Breast epithelium (tissue), 4 donors: ENCODE data around the gene GCNT2. TPM values are rescaled to one million over a fixed set of nuclear protein-coding genes. Genes with fewer than 3 reads are reported as not detected.
"Not testable (repeated sequence)": the region's sequence is repeated elsewhere in the genome, so short reads cannot be mapped to it uniquely, and the experiment has no call there.

Experiments used
- DNase-seq, 2 donors: peaks; one replicate each; pipeline ENCODE4 v3.0.0-alpha.2; 2019; ENCODE audit warnings: low spot score in 2 of 2
- H3K27ac ChIP-seq, 2 donors: fragments of 200-600 bp; sonication (generic) in 1 of 2; one replicate each; pipeline ENCODE4 v1.5.1; 2016 to 2019; ENCODE audit warnings: mild to moderate bottlenecking in 1 of 2
- H3K27me3 ChIP-seq, 2 donors: fragments of 200-600 bp; sonication (generic) in 1 of 2; one replicate each; pipeline versions ENCODE4 v1.5.1 to v1.6.0; 2017 to 2019; ENCODE audit warnings: control low read depth in 1 of 2, mild to moderate bottlenecking in 1 of 2
- H3K36me3 ChIP-seq: fragments of 200-600 bp; one replicate; pipeline ENCODE4 v1.5.1; 2019
- H3K4me1 ChIP-seq, 2 donors: fragments of 200-600 bp; sonication (generic); one replicate each; pipeline ENCODE4 v1.5.1; 2016 to 2019; ENCODE audit warnings: control low read depth in 1 of 2
- H3K4me3 ChIP-seq, 3 donors: fragments of 200-600 bp; sonication (generic); 1 replicate in 2 of 3; 2 replicates in 1 of 3; pipeline ENCODE4 v1.5.1; 2016 to 2019; ENCODE audit warnings: mild to moderate bottlenecking in 3 of 3, moderate library complexity in 2 of 3
- H3K9me3 ChIP-seq, 2 donors: fragments of 200-600 bp; sonication (generic) in 1 of 2; one replicate each; pipeline ENCODE4 v1.5.1; 2016 to 2019; ENCODE audit warnings: control low read depth in 1 of 2
- POLR2A ChIP-seq: fragments of 450-650 bp; IDR thresholded peaks from one replicate; pipeline ENCODE4 v1.6.1; 2016; ENCODE audit warnings: antibody characterized with exemption, mild to moderate bottlenecking, moderate library complexity
- POLR2AphosphoS5 ChIP-seq, 3 donors: sonication (generic); formaldehyde crosslinking; IDR thresholded peaks; one replicate each; pipeline ENCODE4 v1.6.1; 2017; ENCODE audit warnings: antibody characterized with exemption in 3 of 3
- intact Hi-C: fragments of 100-400 bp; cut with DNase I; formaldehyde crosslinking; loops from one replicate; pipeline ENCODE4 v1.15.1; 2023; ENCODE audit warnings: low total_unique reads
- total RNA-seq, 3 donors: library from RNA; depleted of rRNA; stranded (reverse); fragments of >200 nt; gene quantifications; one replicate each; pipeline ENCODE4 v1.1.0, GENCODE V29; 2016
- TF ChIP-seq, protein P1 (sequence below), 3 donors: fragments of 450-650 bp; IDR thresholded peaks; one replicate each; pipeline ENCODE4 v1.5.1; 2016 to 2017; ENCODE audit warnings: antibody characterized with exemption in 3 of 3, mild to moderate bottlenecking in 3 of 3, moderate library complexity in 3 of 3

The GCNT2 gene
- total RNA-seq, 3 donors from 2014 or later, result 1.4 to 22.0 (median 13.4) TPM

DNA sequence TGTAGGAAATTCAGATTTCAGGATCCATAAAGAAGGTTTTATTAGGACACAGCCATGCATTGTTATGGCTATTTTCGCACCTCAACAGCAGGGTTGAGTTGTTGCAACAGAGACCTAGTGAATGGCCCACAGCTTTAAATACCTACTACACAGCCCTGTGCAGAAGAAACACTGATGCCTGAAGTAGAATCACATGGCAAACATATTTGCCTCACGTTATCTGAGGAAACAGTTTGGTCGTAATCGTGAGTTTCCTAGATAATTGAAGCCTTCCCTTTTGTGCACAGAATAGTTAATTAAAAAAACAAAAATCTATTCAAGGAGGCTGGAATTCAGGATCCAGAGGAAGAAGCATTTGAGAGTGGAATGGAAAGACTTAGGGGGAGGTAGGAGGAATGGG is 55.1 kb downstream of the GCNT2 start:
- no peak for TF ChIP-seq POLR2A
- TF ChIP-seq, protein P1, sequence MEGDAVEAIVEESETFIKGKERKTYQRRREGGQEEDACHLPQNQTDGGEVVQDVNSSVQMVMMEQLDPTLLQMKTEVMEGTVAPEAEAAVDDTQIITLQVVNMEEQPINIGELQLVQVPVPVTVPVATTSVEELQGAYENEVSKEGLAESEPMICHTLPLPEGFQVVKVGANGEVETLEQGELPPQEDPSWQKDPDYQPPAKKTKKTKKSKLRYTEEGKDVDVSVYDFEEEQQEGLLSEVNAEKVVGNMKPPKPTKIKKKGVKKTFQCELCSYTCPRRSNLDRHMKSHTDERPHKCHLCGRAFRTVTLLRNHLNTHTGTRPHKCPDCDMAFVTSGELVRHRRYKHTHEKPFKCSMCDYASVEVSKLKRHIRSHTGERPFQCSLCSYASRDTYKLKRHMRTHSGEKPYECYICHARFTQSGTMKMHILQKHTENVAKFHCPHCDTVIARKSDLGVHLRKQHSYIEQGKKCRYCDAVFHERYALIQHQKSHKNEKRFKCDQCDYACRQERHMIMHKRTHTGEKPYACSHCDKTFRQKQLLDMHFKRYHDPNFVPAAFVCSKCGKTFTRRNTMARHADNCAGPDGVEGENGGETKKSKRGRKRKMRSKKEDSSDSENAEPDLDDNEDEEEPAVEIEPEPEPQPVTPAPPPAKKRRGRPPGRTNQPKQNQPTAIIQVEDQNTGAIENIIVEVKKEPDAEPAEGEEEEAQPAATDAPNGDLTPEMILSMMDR (IDR thresholded peaks at IDR 0.05), result no peak
- TF ChIP-seq POLR2AphosphoS5 (IDR thresholded peaks at IDR 0.05), result no peak
- no peaks in the 10 kb centered on the region for H3K4me1 ChIP-seq
- H3K9me3 ChIP-seq, result no peaks in the 10 kb centered on the region
- intact Hi-C loops, result no loop called here
- H3K27me3 ChIP-seq, result no peaks in the 10 kb centered on the region
- no peaks in the 10 kb centered on the region for H3K36me3 ChIP-seq
- DNase-seq, result no peak
- H3K4me3 ChIP-seq, result no peak overlapping the region
- no peak overlapping the region for H3K27ac ChIP-seq

DNA sequence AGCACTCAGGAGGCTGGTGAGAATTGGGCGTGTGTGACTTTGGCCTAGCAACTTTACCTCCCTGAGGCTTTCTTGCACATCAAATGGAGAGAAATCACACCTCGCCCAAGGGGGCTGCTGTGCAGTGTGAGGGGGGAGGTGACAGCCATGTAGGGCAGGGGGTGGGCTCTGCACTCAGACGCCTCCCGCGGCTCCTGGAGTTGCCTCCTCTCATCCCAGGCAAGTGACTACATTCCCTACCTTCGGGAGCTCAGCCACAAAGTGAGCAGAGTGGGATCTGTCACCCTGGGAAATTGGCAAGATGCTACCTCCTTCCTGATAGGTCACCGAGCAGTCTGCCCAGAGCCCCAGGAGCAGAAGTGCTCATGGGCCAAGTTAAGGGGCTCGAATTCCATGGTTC is 56.0 kb downstream of the GCNT2 start:
- H3K36me3 ChIP-seq, result no peaks in the 10 kb centered on the region
- no peaks in the 10 kb centered on the region for H3K9me3 ChIP-seq
- H3K4me1 ChIP-seq, result no peaks in the 10 kb centered on the region
- no peak overlapping the region for H3K4me3 ChIP-seq
- intact Hi-C loops, result no loop called here
- TF ChIP-seq, protein P1 (IDR thresholded peaks at IDR 0.05), result no peak
- TF ChIP-seq POLR2AphosphoS5 (IDR thresholded peaks at IDR 0.05) (no peak), POLR2A (no peak)
- no peak overlapping the region for H3K27ac ChIP-seq
- no peaks in the 10 kb centered on the region for H3K27me3 ChIP-seq
- DNase-seq, result no peak

DNA sequence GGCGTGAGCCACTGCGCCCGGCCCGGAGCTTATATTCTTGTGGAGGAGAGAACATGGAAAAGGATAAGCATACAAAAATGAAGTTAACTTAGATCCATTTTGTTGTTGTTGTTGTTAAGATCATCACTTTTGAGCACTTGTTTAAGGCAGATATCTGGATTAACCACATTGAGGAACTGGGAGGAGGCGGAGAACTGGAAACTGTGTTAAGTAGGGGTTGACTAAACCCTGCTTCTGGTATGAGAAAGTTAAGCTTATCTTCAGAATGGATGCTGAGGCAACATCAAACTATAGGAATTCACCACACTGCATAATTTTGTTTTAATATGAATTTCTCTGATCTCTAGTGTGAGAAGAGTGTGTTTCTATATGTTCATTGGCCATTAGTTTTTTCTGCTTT is 57.6 kb downstream of the GCNT2 start:
- Histone ChIP-seq H3K27me3 (no peaks in the 10 kb centered on the region), H3K36me3 (no peaks in the 10 kb centered on the region), H3K27ac (no peak overlapping the region), H3K4me1 (peaks cover 0 to 11% of the 10 kb centered on the region in 2 donors), H3K9me3 (no peaks in the 10 kb centered on the region), H3K4me3 (no peak overlapping the region)
- DNase-seq, result no peak
- no peak for TF ChIP-seq POLR2A
- TF ChIP-seq POLR2AphosphoS5 (IDR thresholded peaks at IDR 0.05), result no peak
- TF ChIP-seq, protein P1 (IDR thresholded peaks at IDR 0.05), result no peak
- intact Hi-C loops, result no loop called here

DNA sequence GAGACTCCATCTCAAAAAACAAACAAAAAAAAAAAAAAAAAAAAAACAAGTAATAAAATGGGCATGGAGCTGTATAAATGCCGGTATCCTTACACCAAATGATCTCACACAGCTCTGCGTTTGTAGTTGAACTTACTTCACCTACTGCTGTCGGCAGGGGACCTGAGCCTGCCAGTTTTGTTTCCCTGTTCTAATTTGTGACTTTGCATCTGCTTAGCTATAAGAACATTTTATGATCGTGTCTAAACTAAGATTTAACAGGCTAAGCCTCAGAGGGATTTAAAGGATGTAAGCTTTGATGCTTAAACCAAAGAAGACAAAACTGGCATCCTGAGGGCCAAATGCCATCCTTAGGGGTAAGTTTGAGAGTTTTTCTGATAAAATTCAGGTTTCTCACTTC is 58.7 kb downstream of the GCNT2 start:
- H3K36me3 ChIP-seq, result no peaks in the 10 kb centered on the region
- TF ChIP-seq POLR2A (no peak), POLR2AphosphoS5 (IDR thresholded peaks at IDR 0.05) (no peak)
- TF ChIP-seq, protein P1 (IDR thresholded peaks at IDR 0.05), result no peak
- H3K27ac ChIP-seq, result no peak overlapping the region
- intact Hi-C loops, result no loop called here
- peaks cover 0 to 12% of the 10 kb centered on the region in 2 donors for H3K4me1 ChIP-seq
- H3K4me3 ChIP-seq, result no peak overlapping the region
- H3K27me3 ChIP-seq, result no peaks in the 10 kb centered on the region
- H3K9me3 ChIP-seq, result no peaks in the 10 kb centered on the region
- no peak for DNase-seq

DNA sequence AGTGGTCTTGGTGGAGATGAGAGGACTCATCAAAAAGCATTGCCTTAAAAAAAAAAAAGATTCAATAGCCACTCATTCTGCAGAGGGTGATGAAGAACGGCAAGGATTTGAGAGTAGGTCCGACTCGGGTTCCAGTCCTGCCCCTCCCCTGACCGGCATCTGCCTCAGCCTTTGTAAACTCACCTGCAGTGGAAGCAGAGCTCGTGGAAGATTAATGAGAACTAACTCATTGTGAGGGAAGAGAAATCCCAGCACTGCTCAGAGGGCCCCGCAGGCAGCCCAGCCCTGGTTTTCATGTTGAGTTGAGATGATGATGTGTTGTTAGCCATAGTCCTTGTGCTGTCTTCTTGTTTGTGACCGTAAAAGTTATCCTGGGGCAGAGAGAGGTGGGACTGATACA is 59.4 kb downstream of the GCNT2 start:
- TF ChIP-seq, protein P1 (IDR thresholded peaks at IDR 0.05), result no peak
- no peak for TF ChIP-seq POLR2A
- TF ChIP-seq POLR2AphosphoS5 (IDR thresholded peaks at IDR 0.05), result no peak
- Histone ChIP-seq H3K36me3 (no peaks in the 10 kb centered on the region), H3K4me1 (peaks cover 0 to 12% of the 10 kb centered on the region in 2 donors), H3K9me3 (no peaks in the 10 kb centered on the region), H3K4me3 (no peak overlapping the region), H3K27ac (no peak overlapping the region), H3K27me3 (no peaks in the 10 kb centered on the region)
- DNase-seq, result no peak
- intact Hi-C loops, result no loop called here

DNA sequence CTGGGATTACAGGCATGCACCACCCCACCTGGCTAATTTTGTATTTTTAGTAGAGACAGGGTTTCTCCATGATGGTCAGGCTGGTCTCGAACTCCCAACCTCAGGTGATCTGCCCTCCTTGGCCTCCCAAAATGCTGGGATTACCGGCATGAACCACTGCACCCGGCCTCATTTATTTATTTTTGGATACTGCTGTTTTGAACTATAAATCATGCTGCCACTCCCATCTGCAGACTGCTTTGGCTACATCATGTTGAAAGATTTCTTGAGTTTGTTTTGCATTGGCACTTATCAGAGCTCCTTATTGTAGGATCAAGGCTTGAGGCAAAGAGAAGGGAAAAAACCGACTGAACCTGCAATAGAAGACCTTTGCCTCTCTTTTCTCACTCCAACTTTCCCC is 60.3 kb downstream of the GCNT2 start:
- intact Hi-C loops, DNase-seq, H3K36me3 ChIP-seq, H3K27me3 ChIP-seq, H3K27ac ChIP-seq, H3K9me3 ChIP-seq, H3K4me3 ChIP-seq: not testable (repeated sequence)
- peaks cover 0 to 12% of the 10 kb centered on the region in 2 donors for H3K4me1 ChIP-seq
